Testis (tissue), 3 donors: Measurements from ENCODE around the gene KRT26. TPM values are rescaled to one million over a fixed set of nuclear protein-coding genes. Genes with fewer than 3 reads are reported as not detected.

ENCODE experiments used
- DNase-seq: peaks from one replicate; pipeline ENCODE4 v3.0.0-alpha.2; 2019
- H3K27ac ChIP-seq, 2 donors: fragments of 200-600 bp; sonication (generic); one replicate each; pipeline ENCODE4 v1.5.1; 2019
- H3K27me3 ChIP-seq: fragments of 200-600 bp; sonication (generic); one replicate; pipeline ENCODE4 v1.5.1; 2019
- H3K36me3 ChIP-seq: fragments of 200-600 bp; sonication (generic); one replicate; pipeline ENCODE4 v1.5.1; 2017; ENCODE audit warnings: low read depth; ENCODE audit errors: missing control alignments
- H3K4me1 ChIP-seq: fragments of 200-600 bp; sonication (generic); one replicate; pipeline ENCODE4 v1.5.1; 2019
- H3K4me3 ChIP-seq, 2 donors: fragments of 200-600 bp; sonication (generic); one replicate each; pipeline ENCODE4 v1.5.1; 2017 to 2019
- H3K9me3 ChIP-seq: fragments of 200-600 bp; sonication (generic); one replicate; pipeline ENCODE4 v1.5.1; 2017
- CTCF ChIP-seq, 3 experiments: fragments of 450-650 bp in 2 of 3; fragments of 200-600 bp in 1 of 3; sonication (generic) in 1 of 3; IDR thresholded peaks; one replicate each; pipeline ENCODE4 v1.5.1; 2016 to 2019; ENCODE audit warnings: antibody characterized with exemption in 3 of 3, mild to moderate bottlenecking in 2 of 3, moderate library complexity in 1 of 3
- POLR2A ChIP-seq: fragments of 450-650 bp; IDR thresholded peaks from one replicate; pipeline ENCODE4 v1.6.1; 2017; ENCODE audit warnings: antibody characterized with exemption, mild to moderate bottlenecking, moderate library complexity
- WGBS, 2 donors: methylation state at CpG; one replicate each; pipeline ENCODE4 v1.1.5; 2018; 5-methylcytosine and 5-hydroxymethylcytosine counted together
- intact Hi-C: fragments of 100-400 bp; cut with DNase I; formaldehyde crosslinking; loops from one replicate; pipeline ENCODE4 v1.15.1; 2023; ENCODE audit warnings: low total_unique reads
- polyA plus RNA-seq: library from polyadenylated mRNA; stranded (reverse); fragments of 350-450 nt; fragmentation: Illumina TruSeq; extraction: RNeasy Lipid Tissue Mini Kit (QIAGEN cat#74804); gene quantifications from one replicate; pipeline ENCODE4 v1.2.3, GENCODE V29; 2014; ENCODE audit warnings: low read depth, low replicate concordance; ENCODE audit not compliant: insufficient read depth
- total RNA-seq, 2 donors: library from RNA; depleted of rRNA; stranded (reverse); fragments of >200 nt; gene quantifications; one replicate each; pipeline ENCODE4 v1.2.3, GENCODE V29; 2016

The KRT26 gene
- total and polyA plus RNA-seq, 3 donors from 2014 or later, result 0.30 to 0.79 (median 0.62) TPM

GRCh38 chr17:40806131-40806530, 34.1 kb upstream of the KRT26 start:
- H3K36me3 ChIP-seq, result no peaks in the 10 kb centered on the region
- no peaks in the 10 kb centered on the region for H3K27me3 ChIP-seq
- no peak for DNase-seq

GRCh38 chr17:40803617-40804082, 31.6 kb upstream of the KRT26 start:
- DNase-seq, result peak; percentile 89
- no peak overlapping the region for H3K4me3 ChIP-seq
- no peaks in the 10 kb centered on the region for H3K4me1 ChIP-seq
- peak; percentile 76 to 85 (median 79) for TF ChIP-seq CTCF (IDR thresholded peaks at IDR 0.05)
- TF ChIP-seq POLR2A, result no peak
- H3K36me3 ChIP-seq, result no peaks in the 10 kb centered on the region
- intact Hi-C loops, result no loop called here
- no peaks in the 10 kb centered on the region for H3K9me3 ChIP-seq
- no peaks in the 10 kb centered on the region for H3K27me3 ChIP-seq
- 16 to 24% methylated on average over 13 of the region's 13 CpGs for WGBS, 2 donors
- H3K27ac ChIP-seq, result no peak overlapping the region

More at GRCh38 chr17:40806131-40806530, 34.1 kb upstream of the KRT26 start:
- H3K4me1 ChIP-seq, result peaks cover 3% of the 10 kb centered on the region
- TF ChIP-seq CTCF (IDR thresholded peaks at IDR 0.05) (no peak), POLR2A (no peak)
- no peak overlapping the region for H3K27ac ChIP-seq
- no peaks in the 10 kb centered on the region for H3K9me3 ChIP-seq
- WGBS, 2 donors, result 87 to 91% methylated on average over 3 of the region's 3 CpGs
- intact Hi-C loops, result no loop called here
- H3K4me3 ChIP-seq, result no peak overlapping the region

GRCh38 chr17:40801157-40801556, 29.2 kb upstream of the KRT26 start:
- Histone ChIP-seq H3K9me3 (no peaks in the 10 kb centered on the region), H3K4me3 (no peak overlapping the region), H3K36me3 (no peaks in the 10 kb centered on the region), H3K4me1 (no peaks in the 10 kb centered on the region), H3K27ac (no peak overlapping the region), H3K27me3 (no peaks in the 10 kb centered on the region)
- TF ChIP-seq POLR2A (no peak), CTCF (IDR thresholded peaks at IDR 0.05) (no peak)
- 70 to 74% methylated on average over 2 of the region's 2 CpGs for WGBS, 2 donors
- intact Hi-C loops, result no loop called here
- DNase-seq, result no peak

GRCh38 chr17:40800381-40800780, 28.4 kb upstream of the KRT26 start:
- TF ChIP-seq CTCF (IDR thresholded peaks at IDR 0.05) (no peak), POLR2A (no peak)
- no peaks in the 10 kb centered on the region for H3K27me3 ChIP-seq

GRCh38 chr17:40799859-40800258, 27.9 kb upstream of the KRT26 start, which contains the start of gene KRT28:
Gene KRT28 (minus strand): TSS chr17:40799959. CDS start chr17:40799893, 66 bp downstream.
- intact Hi-C loops, result no loop called here
- no peaks in the 10 kb centered on the region for H3K27me3 ChIP-seq

More at GRCh38 chr17:40800381-40800780, 28.4 kb upstream of the KRT26 start:
- no peaks in the 10 kb centered on the region for H3K9me3 ChIP-seq
- intact Hi-C loops, result no loop called here
- 89 to 91% methylated on average over 1 of the region's 1 CpG for WGBS, 2 donors
- H3K4me3 ChIP-seq, result no peak overlapping the region
- H3K36me3 ChIP-seq, result no peaks in the 10 kb centered on the region
- no peak overlapping the region for H3K27ac ChIP-seq
- no peaks in the 10 kb centered on the region for H3K4me1 ChIP-seq
- no peak for DNase-seq

More at GRCh38 chr17:40799859-40800258, 27.9 kb upstream of the KRT26 start, which contains the start of gene KRT28:
- Histone ChIP-seq H3K4me1 (no peaks in the 10 kb centered on the region), H3K36me3 (no peaks in the 10 kb centered on the region), H3K27ac (no peak within 1 kb of the TSS), H3K4me3 (no peak within 1 kb of the TSS), H3K9me3 (no peaks in the 10 kb centered on the region)
- WGBS, 2 donors, result 79 to 87% methylated on average over 3 of the region's 3 CpGs
- TF ChIP-seq CTCF (IDR thresholded peaks at IDR 0.05) (no peak), POLR2A (no peak)
- no peak for DNase-seq
